ENCODE measurements around the gene RALGDS.

RALGDS gene

DNA sequence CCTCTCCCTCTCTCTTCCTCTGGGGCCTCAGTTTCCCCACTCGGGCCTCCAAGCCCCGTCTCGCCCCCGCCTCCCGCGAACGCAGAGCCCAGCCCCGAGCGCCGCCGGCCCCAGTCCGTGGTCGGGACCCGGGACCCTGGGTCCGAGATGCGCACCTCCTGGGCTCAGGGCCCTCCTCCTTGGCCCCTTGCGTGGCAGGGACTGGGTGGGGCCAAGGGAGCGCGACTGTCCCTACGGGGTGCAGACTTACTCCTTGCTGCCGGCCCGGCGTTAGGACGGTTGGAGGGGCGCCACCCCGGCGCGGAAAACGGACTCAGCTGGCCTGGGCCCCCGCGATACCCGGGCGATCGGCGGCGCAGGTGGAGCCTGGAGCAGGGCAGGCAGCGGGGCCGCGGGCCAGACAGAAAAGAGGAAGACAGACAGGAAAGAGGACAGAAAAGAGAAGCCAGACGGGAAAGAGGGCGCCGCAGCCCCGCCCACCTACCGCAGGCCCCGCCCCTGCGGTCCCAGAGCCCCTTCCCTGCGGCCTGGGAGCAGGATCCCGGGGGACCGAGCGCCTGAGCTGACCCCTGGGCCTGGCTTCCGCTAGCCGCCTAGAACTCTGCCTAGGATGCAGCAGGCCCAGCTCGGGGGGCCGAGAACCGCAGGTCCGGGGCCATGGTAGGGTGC lies 42.6 kb upstream of the RALGDS start, which contains the start of gene GBGT1:
TSS of gene GBGT1 (minus strand) at position 411 of the 669 bp plus-strand sequence. CDS start 1,502 bp downstream, outside the sequence.
- Histone ChIP-seq H3K36me3 (ENCODE audit: control insufficient read depth in 1 of 2, insufficient read depth in 2 of 2, low read length in 2 of 2) (no peaks in the 10 kb centered on the region), H3K4me1 (ENCODE audit: control insufficient read depth in 1 of 2, insufficient read depth in 2 of 2, low read length in 2 of 2) (peaks cover 10 to 15% of the 10 kb centered on the region in 2 donors), H3K4me3 (ENCODE audit: low read depth in 1 of 2, low read length in 2 of 2) (peak within 1 kb of the TSS; percentile 63 to 73), H3K9ac (ENCODE audit: low read depth in 1 of 2, low read length in 2 of 2) (peak within 1 kb of the TSS; percentile 56 to 85), H3K9me3 (ENCODE audit: control insufficient read depth in 1 of 2, low read length in 2 of 2) (no peaks in the 10 kb centered on the region), H3K27me3 (ENCODE audit: control insufficient read depth in 1 of 2, insufficient read depth in 2 of 2, low read length in 2 of 2) (no peaks in the 10 kb centered on the region), H3K27ac (ENCODE audit: low read depth, low read length) (no peak within 1 kb of the TSS)

DNA sequence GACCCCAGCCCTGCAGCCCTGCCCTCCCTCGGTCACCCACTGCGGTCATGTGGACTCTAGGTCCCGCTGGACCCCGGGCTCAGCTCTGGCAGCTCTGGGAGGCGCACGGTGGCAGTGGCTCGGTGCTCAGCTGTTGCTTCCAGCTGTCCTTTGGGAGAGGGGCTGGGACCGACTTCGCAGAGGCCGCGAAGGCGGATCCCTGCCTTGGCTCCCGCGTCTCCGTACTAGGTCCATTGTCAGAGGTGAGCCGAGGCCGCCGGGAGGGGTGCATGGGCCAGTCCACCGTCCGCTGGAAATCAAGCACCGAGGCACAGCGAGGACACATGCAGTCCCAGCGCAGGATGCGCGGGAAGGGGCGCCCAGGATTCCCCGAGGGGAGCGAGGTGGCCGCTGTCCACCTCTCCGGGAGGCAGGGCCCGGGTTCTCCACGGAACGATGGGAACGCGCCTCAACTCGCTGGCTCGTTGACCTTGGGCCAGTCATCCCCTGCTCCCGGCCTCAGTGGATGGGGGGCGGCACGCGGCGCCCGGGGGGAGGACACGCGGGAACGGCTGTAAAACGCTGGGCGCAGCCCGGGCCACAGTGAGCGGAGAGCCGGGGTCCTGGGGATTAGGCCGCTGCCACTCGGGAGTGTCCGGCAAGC lies 41.9 kb upstream of the RALGDS start:
- H3K9ac ChIP-seq (ENCODE audit: low read depth in 1 of 2, low read length in 2 of 2) = peak overlapping the region; percentile 56 to 85
- no peaks in the 10 kb centered on the region for H3K9me3 ChIP-seq (ENCODE audit: control insufficient read depth in 1 of 2, low read length in 2 of 2)
- peaks cover 10 to 15% of the 10 kb centered on the region in 2 donors for H3K4me1 ChIP-seq (ENCODE audit: control insufficient read depth in 1 of 2, insufficient read depth in 2 of 2, low read length in 2 of 2)
- H3K36me3 ChIP-seq (ENCODE audit: control insufficient read depth in 1 of 2, insufficient read depth in 2 of 2, low read length in 2 of 2) = no peaks in the 10 kb centered on the region
- peak overlapping the region; percentile 63 to 73 for H3K4me3 ChIP-seq (ENCODE audit: low read depth in 1 of 2, low read length in 2 of 2)
- H3K27ac ChIP-seq (ENCODE audit: low read depth, low read length) = no peak overlapping the region
- no peaks in the 10 kb centered on the region for H3K27me3 ChIP-seq (ENCODE audit: control insufficient read depth in 1 of 2, insufficient read depth in 2 of 2, low read length in 2 of 2)

- H3K27ac ChIP-seq (ENCODE audit: low read depth, low read length) = no peak overlapping the region
- no peaks in the 10 kb centered on the region for H3K9me3 ChIP-seq (ENCODE audit: control insufficient read depth in 1 of 2, low read length in 2 of 2)
- H3K4me1 ChIP-seq (ENCODE audit: control insufficient read depth in 1 of 2, insufficient read depth in 2 of 2, low read length in 2 of 2) = peaks cover 10 to 15% of the 10 kb centered on the region in 2 donors
- H3K36me3 ChIP-seq (ENCODE audit: control insufficient read depth in 1 of 2, insufficient read depth in 2 of 2, low read length in 2 of 2) = no peaks in the 10 kb centered on the region
- no peaks in the 10 kb centered on the region for H3K27me3 ChIP-seq (ENCODE audit: control insufficient read depth in 1 of 2, insufficient read depth in 2 of 2, low read length in 2 of 2)
- no peak overlapping the region for H3K4me3 ChIP-seq (ENCODE audit: low read depth in 1 of 2, low read length in 2 of 2)
- H3K9ac ChIP-seq (ENCODE audit: low read depth in 1 of 2, low read length in 2 of 2) = peak overlapping the region in 1 of 2 donors; percentile 14
Measured at GRCh38 chr9:133161547-133161950, 40.5 kb upstream of the RALGDS start.

DNA sequence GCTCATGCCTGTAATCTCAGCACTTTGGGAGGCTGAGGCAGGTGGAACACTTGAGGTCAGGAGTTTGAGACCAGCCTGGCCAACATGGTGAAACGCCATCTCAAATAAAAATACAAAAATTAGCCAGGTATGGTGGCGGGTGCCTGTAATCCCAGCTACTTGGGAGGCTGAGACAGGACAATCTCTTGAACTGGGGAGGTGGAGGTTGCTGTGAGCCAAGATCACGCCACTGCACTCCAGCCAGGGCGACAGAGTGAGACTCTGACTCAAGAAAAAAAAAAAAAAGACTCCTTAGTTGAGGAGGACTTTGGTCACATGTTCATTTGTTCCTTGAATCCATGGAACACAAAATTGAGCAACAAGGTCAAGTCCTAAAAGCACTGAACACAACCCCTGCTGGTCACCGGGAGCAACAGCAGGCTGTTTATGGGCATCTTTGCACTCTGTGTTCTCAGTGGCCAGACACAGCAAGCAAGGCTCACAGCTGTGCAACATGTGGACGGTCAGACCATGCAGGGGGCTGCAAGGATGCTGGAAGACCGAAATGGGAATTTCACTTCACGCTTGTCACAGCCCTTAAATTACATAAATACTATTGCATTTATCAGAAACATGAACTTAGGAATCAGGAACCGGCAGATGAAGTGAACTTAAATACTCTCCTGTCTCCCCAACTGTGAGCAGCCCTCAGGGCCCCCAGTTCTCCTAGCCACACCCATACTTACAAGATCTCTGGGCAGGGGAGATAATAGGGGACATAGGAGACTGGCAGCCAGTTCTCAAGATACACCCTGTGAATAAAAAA lies 39.9 kb upstream of the RALGDS start:
- H3K27ac ChIP-seq (ENCODE audit: low read depth, low read length) = no peak overlapping the region
- no peaks in the 10 kb centered on the region for H3K36me3 ChIP-seq (ENCODE audit: control insufficient read depth in 1 of 2, insufficient read depth in 2 of 2, low read length in 2 of 2)
- peaks cover 10 to 15% of the 10 kb centered on the region in 2 donors for H3K4me1 ChIP-seq (ENCODE audit: control insufficient read depth in 1 of 2, insufficient read depth in 2 of 2, low read length in 2 of 2)
- no peaks in the 10 kb centered on the region for H3K9me3 ChIP-seq (ENCODE audit: control insufficient read depth in 1 of 2, low read length in 2 of 2)
- no peaks in the 10 kb centered on the region for H3K27me3 ChIP-seq (ENCODE audit: control insufficient read depth in 1 of 2, insufficient read depth in 2 of 2, low read length in 2 of 2)
- peak overlapping the region in 1 of 2 donors; percentile 14 for H3K9ac ChIP-seq (ENCODE audit: low read depth in 1 of 2, low read length in 2 of 2)
- no peak overlapping the region for H3K4me3 ChIP-seq (ENCODE audit: low read depth in 1 of 2, low read length in 2 of 2)

GRCh38 chr9:133158695-133159094 lies 37.7 kb upstream of the RALGDS start:
- H3K9me3 ChIP-seq (ENCODE audit: control insufficient read depth in 1 of 2, low read length in 2 of 2) = no peaks in the 10 kb centered on the region
- no peaks in the 10 kb centered on the region for H3K27me3 ChIP-seq (ENCODE audit: control insufficient read depth in 1 of 2, insufficient read depth in 2 of 2, low read length in 2 of 2)
- peaks cover 4 to 8% of the 10 kb centered on the region in 2 donors for H3K4me1 ChIP-seq (ENCODE audit: control insufficient read depth in 1 of 2, insufficient read depth in 2 of 2, low read length in 2 of 2)
- H3K9ac ChIP-seq (ENCODE audit: low read depth in 1 of 2, low read length in 2 of 2) = no peak overlapping the region
- no peaks in the 10 kb centered on the region for H3K36me3 ChIP-seq (ENCODE audit: control insufficient read depth in 1 of 2, insufficient read depth in 2 of 2, low read length in 2 of 2)
- no peak overlapping the region for H3K27ac ChIP-seq (ENCODE audit: low read depth, low read length)
- H3K4me3 ChIP-seq (ENCODE audit: low read depth in 1 of 2, low read length in 2 of 2) = no peak overlapping the region

GRCh38 chr9:133155156-133155555 lies 34.1 kb upstream of the RALGDS start:
- no peaks in the 10 kb centered on the region for H3K4me1 ChIP-seq (ENCODE audit: control insufficient read depth in 1 of 2, insufficient read depth in 2 of 2, low read length in 2 of 2)
- H3K9ac ChIP-seq (ENCODE audit: low read depth in 1 of 2, low read length in 2 of 2) = no peak overlapping the region
- H3K36me3 ChIP-seq (ENCODE audit: control insufficient read depth in 1 of 2, insufficient read depth in 2 of 2, low read length in 2 of 2) = no peaks in the 10 kb centered on the region
- no peak overlapping the region for H3K4me3 ChIP-seq (ENCODE audit: low read depth in 1 of 2, low read length in 2 of 2)
- H3K9me3 ChIP-seq (ENCODE audit: control insufficient read depth in 1 of 2, low read length in 2 of 2) = no peaks in the 10 kb centered on the region
- no peaks in the 10 kb centered on the region for H3K27me3 ChIP-seq (ENCODE audit: control insufficient read depth in 1 of 2, insufficient read depth in 2 of 2, low read length in 2 of 2)
- H3K27ac ChIP-seq (ENCODE audit: low read depth, low read length) = no peak overlapping the region

DNA sequence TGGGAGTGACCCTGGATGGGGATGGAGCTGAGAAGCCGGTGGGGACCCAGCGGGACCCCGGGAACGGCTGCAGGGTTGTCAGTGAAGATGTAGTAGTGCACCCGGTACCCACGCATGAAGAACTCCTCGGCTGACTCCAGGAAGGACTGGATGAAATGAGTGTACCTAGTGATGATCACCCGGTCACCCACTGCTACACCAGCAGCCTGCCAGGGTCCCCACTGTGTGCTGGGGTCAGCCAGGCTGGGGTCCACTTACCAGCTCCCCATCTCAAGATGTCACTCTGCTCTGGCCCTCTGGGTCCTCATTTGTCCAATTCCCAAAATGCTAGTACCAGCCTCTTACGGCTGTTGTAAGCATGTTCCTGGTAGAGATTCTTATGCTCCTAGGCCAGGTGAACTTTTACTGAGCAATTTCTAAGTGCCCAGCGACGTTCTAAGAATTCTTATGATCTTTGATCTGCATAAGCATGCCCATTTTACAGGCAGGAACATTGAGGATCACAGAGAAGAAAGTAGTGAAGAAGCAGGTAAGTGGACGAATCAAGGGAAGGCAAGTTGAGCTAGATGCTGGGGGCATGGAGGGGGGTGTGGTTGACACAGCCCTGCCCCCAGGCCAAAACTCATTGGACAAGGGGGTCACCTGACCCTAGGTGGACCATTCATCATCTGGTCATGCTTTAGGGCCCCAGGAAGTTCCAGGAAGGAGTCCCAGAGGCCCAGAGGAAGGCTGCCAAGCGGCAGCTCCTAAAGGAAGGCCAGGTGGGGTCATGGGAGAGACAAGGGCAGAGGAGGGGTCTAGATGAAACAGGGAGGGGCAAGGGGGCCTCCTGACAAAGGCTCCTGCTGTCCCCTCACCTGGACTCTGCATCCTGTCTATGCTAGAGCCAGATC lies 33.3 kb upstream of the RALGDS start:
- no peaks in the 10 kb centered on the region for H3K9me3 ChIP-seq (ENCODE audit: control insufficient read depth in 1 of 2, low read length in 2 of 2)
- no peak overlapping the region for H3K4me3 ChIP-seq (ENCODE audit: low read depth in 1 of 2, low read length in 2 of 2)
- no peak overlapping the region for H3K27ac ChIP-seq (ENCODE audit: low read depth, low read length)
- H3K27me3 ChIP-seq (ENCODE audit: control insufficient read depth in 1 of 2, insufficient read depth in 2 of 2, low read length in 2 of 2) = no peaks in the 10 kb centered on the region
- H3K4me1 ChIP-seq (ENCODE audit: control insufficient read depth in 1 of 2, insufficient read depth in 2 of 2, low read length in 2 of 2) = peaks cover 0 to 4% of the 10 kb centered on the region in 2 donors
- H3K9ac ChIP-seq (ENCODE audit: low read depth in 1 of 2, low read length in 2 of 2) = no peak overlapping the region
- no peaks in the 10 kb centered on the region for H3K36me3 ChIP-seq (ENCODE audit: control insufficient read depth in 1 of 2, insufficient read depth in 2 of 2, low read length in 2 of 2)

DNA sequence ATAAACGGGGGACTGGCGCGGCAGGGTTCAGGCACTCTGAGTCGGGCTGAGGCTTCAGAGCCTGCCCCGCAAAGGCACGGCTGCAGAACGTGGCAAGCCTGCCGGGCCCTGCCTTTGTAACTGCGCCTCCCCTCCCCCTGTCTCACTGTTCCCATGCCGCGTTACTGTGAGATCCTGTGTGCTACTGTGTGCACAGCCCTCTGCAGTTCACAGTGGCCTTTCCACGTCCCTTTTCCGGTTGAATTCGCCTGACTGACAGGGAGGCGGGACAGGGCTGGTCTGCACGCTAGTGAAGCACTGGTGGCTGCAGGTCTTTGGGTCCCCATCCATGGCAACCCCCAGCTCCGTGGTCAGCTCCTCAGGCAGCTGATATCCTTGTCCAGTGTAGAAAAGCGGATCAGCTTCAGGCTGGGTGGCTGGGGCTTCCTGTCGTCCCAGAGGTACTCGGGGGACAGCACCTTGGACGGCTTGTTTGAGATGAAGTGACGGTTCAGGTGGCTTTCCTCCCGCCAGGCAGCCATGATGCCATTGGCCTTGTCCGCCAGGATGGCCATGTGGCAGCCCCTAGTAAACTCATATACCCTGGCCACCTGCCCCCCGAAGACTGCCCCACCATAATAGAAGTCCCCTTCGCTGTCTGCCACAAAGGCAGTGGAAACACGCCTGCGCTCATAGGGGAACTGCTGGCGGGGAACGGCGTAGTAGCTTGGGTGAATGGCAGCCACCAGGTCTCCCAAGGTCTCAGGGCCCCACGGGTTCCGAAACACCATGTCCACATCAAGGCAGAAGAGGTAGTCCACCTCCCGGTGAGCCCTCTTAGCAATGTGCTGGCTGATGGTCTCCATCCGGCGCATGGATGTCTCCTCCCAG lies 32.4 kb upstream of the RALGDS start:
- Histone ChIP-seq H3K27me3 (ENCODE audit: control insufficient read depth in 1 of 2, insufficient read depth in 2 of 2, low read length in 2 of 2) (no peaks in the 10 kb centered on the region), H3K9ac (ENCODE audit: low read depth in 1 of 2, low read length in 2 of 2) (no peak overlapping the region), H3K9me3 (ENCODE audit: control insufficient read depth in 1 of 2, low read length in 2 of 2) (no peaks in the 10 kb centered on the region), H3K4me1 (ENCODE audit: control insufficient read depth in 1 of 2, insufficient read depth in 2 of 2, low read length in 2 of 2) (peaks cover under 1 to 7% of the 10 kb centered on the region in 2 donors), H3K27ac (ENCODE audit: low read depth, low read length) (no peak overlapping the region), H3K36me3 (ENCODE audit: control insufficient read depth in 1 of 2, insufficient read depth in 2 of 2, low read length in 2 of 2) (no peaks in the 10 kb centered on the region), H3K4me3 (ENCODE audit: low read depth in 1 of 2, low read length in 2 of 2) (no peak overlapping the region)
